Hematopoietic multipotent progenitor cell treated with erythropoietin and hydrocortisone succinate and interleukin-3 and kit ligand, for 4 days (in vitro differentiated cells): Measurements from ENCODE around the gene USP17L30.
"Not testable (repeated sequence)": the region's sequence is repeated elsewhere in the genome, so short reads cannot be mapped to it uniquely, and the experiment has no call there.

Experiments
- DNase-seq: peaks from one replicate; pipeline ENCODE4 v3.0.0-alpha.2; 2015

USP17L30 gene

GRCh38 chr4:9362829-9363228 lies at the start of gene USP17L30:
Gene USP17L30 (plus strand): TSS chr4:9363129. CDS start chr4:9363129, 0 bp downstream.
- DNase-seq: not testable (repeated sequence)

- DNase-seq: not testable (repeated sequence)
Observed at GRCh38 chr4:9324191-9324590, 38.7 kb upstream of the USP17L30 start.

GRCh38 chr4:9324865-9325264 lies 38.1 kb upstream of the USP17L30 start, which contains the start of gene USP17L24:
Gene USP17L24 (plus strand): TSS chr4:9325165. CDS start chr4:9325165, 0 bp downstream.
- DNase-seq: not testable (repeated sequence)

- not testable (repeated sequence) for DNase-seq
Observed at GRCh38 chr4:9329611-9330010, 33.3 kb upstream of the USP17L30 start, which contains the start of gene USP17L25. Gene USP17L25 (plus strand): TSS chr4:9329911. CDS start chr4:9329911, 0 bp downstream.

GRCh38 chr4:9334358-9334757 lies 28.6 kb upstream of the USP17L30 start, which contains the start of gene USP17L26:
Gene USP17L26 (plus strand): TSS chr4:9334658. CDS start chr4:9334658, 0 bp downstream.
- not testable (repeated sequence) for DNase-seq

- not testable (repeated sequence) for DNase-seq
Observed at GRCh38 chr4:9339103-9339502, 23.8 kb upstream of the USP17L30 start, which contains the start of gene USP17L5. Gene USP17L5 (plus strand): TSS chr4:9339403. CDS start chr4:9339403, 0 bp downstream.

- DNase-seq: not testable (repeated sequence)
Observed at GRCh38 chr4:9343848-9344247, 19.1 kb upstream of the USP17L30 start, which contains the start of gene USP17L27. Gene USP17L27 (plus strand): TSS chr4:9344148. CDS start chr4:9344148, 0 bp downstream.

- not testable (repeated sequence) for DNase-seq
Observed at GRCh38 chr4:9348593-9348992, 14.3 kb upstream of the USP17L30 start, which contains the start of gene USP17L28. Gene USP17L28 (plus strand): TSS chr4:9348893. CDS start chr4:9348893, 0 bp downstream.

GRCh38 chr4:9350866-9351265 lies 12.1 kb upstream of the USP17L30 start:
- not testable (repeated sequence) for DNase-seq

- DNase-seq: not testable (repeated sequence)
Observed at GRCh38 chr4:9353338-9353737, 9.6 kb upstream of the USP17L30 start, which contains the start of gene USP17L29. Gene USP17L29 (plus strand): TSS chr4:9353638. CDS start chr4:9353638, 0 bp downstream.

GRCh38 chr4:9379881-9380280 lies 17.0 kb downstream of the USP17L30 start:
- DNase-seq: not testable (repeated sequence)

GRCh38 chr4:9381012-9381534 lies 18.1 kb downstream of the USP17L30 start:
- DNase-seq: peak; percentile 14

GRCh38 chr4:9384126-9384525 lies 21.2 kb downstream of the USP17L30 start:
- DNase-seq: no peak

- peak; percentile 52 for DNase-seq
Observed at GRCh38 chr4:9389001-9389400, 26.1 kb downstream of the USP17L30 start.

- not testable (repeated sequence) for DNase-seq
Observed at GRCh38 chr4:9405774-9406173, 42.8 kb downstream of the USP17L30 start.

- DNase-seq: not testable (repeated sequence)
Observed at GRCh38 chr4:9406491-9406890, 43.6 kb downstream of the USP17L30 start.

GRCh38 chr4:9409793-9410192 lies 46.9 kb downstream of the USP17L30 start:
- no peak for DNase-seq
